Umbilical cord (tissue), 2 donors: ENCODE results near the gene CHMP5. TPM values are rescaled to one million over a fixed set of nuclear protein-coding genes. Genes with fewer than 3 reads are reported as not detected.

Experiments used
- DNase-seq: peaks from one replicate; pipeline ENCODE4 v3.0.0-alpha.2; 2015; ENCODE audit warnings: low spot score
- total RNA-seq: library from RNA; depleted of rRNA; stranded (reverse); fragments of >200 nt; gene quantifications from one replicate; pipeline ENCODE4 v1.2.3, GENCODE V29; 2014; ENCODE audit warnings: low replicate concordance; ENCODE audit not compliant: insufficient read depth

Gene CHMP5
- total RNA-seq = 73.9 TPM

- peak; percentile 100 for DNase-seq
Measured at GRCh38 chr9:33264473-33265177, at the start of gene CHMP5, which contains the start of gene BAG1. TSS of gene CHMP5 (plus strand) at chr9:33265049. CDS start at chr9:33265079, 30 bp downstream. TSS of gene BAG1 (minus strand) at chr9:33264708.

GRCh38 chr9:33220681-33221567 is 43.9 kb upstream of the CHMP5 start:
- DNase-seq = no peak

GRCh38 chr9:33221568-33221884 is 43.3 kb upstream of the CHMP5 start:
- DNase-seq = no peak

GRCh38 chr9:33222031-33222430 is 42.8 kb upstream of the CHMP5 start:
- no peak for DNase-seq

GRCh38 chr9:33223696-33224095 is 41.2 kb upstream of the CHMP5 start:
- DNase-seq = no peak

- DNase-seq = peak; percentile 85
Measured at GRCh38 chr9:33225319-33226147, 39.3 kb upstream of the CHMP5 start.

- DNase-seq = peak; percentile 17
Measured at GRCh38 chr9:33227008-33227398, 37.8 kb upstream of the CHMP5 start.

GRCh38 chr9:33227741-33228140 is 37.1 kb upstream of the CHMP5 start:
- DNase-seq = no peak

- DNase-seq = no peak
Measured at GRCh38 chr9:33228606-33229005, 36.2 kb upstream of the CHMP5 start.

GRCh38 chr9:33229359-33230114 is 35.3 kb upstream of the CHMP5 start:
- DNase-seq = peak; percentile 21

GRCh38 chr9:33230756-33231622 is 33.9 kb upstream of the CHMP5 start:
- DNase-seq = peak; percentile 17

- no peak for DNase-seq
Measured at GRCh38 chr9:33231623-33231942, 33.3 kb upstream of the CHMP5 start.

- no peak for DNase-seq
Measured at GRCh38 chr9:33232815-33233214, 32.0 kb upstream of the CHMP5 start.

- no peak for DNase-seq
Measured at GRCh38 chr9:33233626-33234342, 31.1 kb upstream of the CHMP5 start.

- DNase-seq = no peak
Measured at GRCh38 chr9:33234511-33235467, 30.1 kb upstream of the CHMP5 start.

GRCh38 chr9:33236571-33236970 is 28.3 kb upstream of the CHMP5 start:
- DNase-seq = no peak

- DNase-seq = peak; percentile 79
Measured at GRCh38 chr9:33239921-33240320, 24.9 kb upstream of the CHMP5 start, which contains the start of gene SPINK4. TSS of gene SPINK4 (plus strand) at chr9:33240167. CDS start at chr9:33240209, 42 bp downstream.

- no peak for DNase-seq
Measured at GRCh38 chr9:33241298-33241697, 23.6 kb upstream of the CHMP5 start.
